IMR-90 (cell line): Measurements from ENCODE around the gene IL17B. TPM values are rescaled to one million over a fixed set of nuclear protein-coding genes. Genes with fewer than 3 reads are reported as not detected.
A peak's percentile ranks its signal among the peaks of the same experiment; 100 is the strongest.

Experiments
- ATAC-seq: fragments of 200-7000 bp; cut with Tn5 transposase; 2 replicates; pipeline ENCODE4 v1.9.1; 2020; ENCODE audit warnings: low read depth, mild to moderate bottlenecking, moderate library complexity
- BruUV-seq: library from RNA; stranded (reverse); fragments of 400-500 nt; replicated peaks from 2 replicates; lab custom pipeline; 2021; lab: Mats Ljungman, UMichigan
- CTCF ChIA-PET: fragments of 300-600 bp; formaldehyde crosslinking; extraction: SDS; loops from one replicate; lab custom pipeline; 2021; ENCODE audit warnings: antibody characterized with exemption; lab: Yijun Ruan, JAX
- POLR2A ChIA-PET: fragments of 300-600 bp; sonication (Branson Sonifier 250); formaldehyde crosslinking; loops from one replicate; lab custom pipeline; 2022; ENCODE audit warnings: antibody characterized with exemption; ENCODE audit not compliant: unreplicated experiment; lab: Charles Lee
- DNase-seq: peaks from one replicate; pipeline ENCODE4 v3.0.0; 2013
- H2AFZ ChIP-seq: replicated peaks from 2 replicates; pipeline ENCODE3; 2013; ENCODE audit warnings: low read length, mild to moderate bottlenecking; ENCODE audit not compliant: poor library complexity
- H2AK5ac ChIP-seq: 2 replicates; pipeline ENCODE4 v1.6.1; 2013; ENCODE audit warnings: low read depth, low read length, inconsistent platforms
- H2AK9ac ChIP-seq: replicated peaks from 2 replicates; pipeline ENCODE3; 2013; ENCODE audit warnings: mild to moderate bottlenecking, low read depth, low read length, moderate library complexity; ENCODE audit not compliant: poor library complexity
- H2BK120ac ChIP-seq: 2 replicates; pipeline ENCODE4 v1.6.1; 2013; ENCODE audit warnings: low read depth, low read length, inconsistent platforms
- H2BK15ac ChIP-seq: 3 replicates; pipeline ENCODE4 v1.6.1; 2013; ENCODE audit warnings: low read depth, low read length, inconsistent platforms
- H2BK20ac ChIP-seq: 2 replicates; pipeline ENCODE4 v1.6.1; 2013; ENCODE audit warnings: low read depth, mild to moderate bottlenecking, inconsistent platforms, low read length, moderate library complexity
- H2BK5ac ChIP-seq: 2 replicates; pipeline ENCODE4 v1.6.1; 2013; ENCODE audit warnings: mild to moderate bottlenecking, low read depth, low read length, inconsistent platforms; ENCODE audit not compliant: poor library complexity, severe bottlenecking
- H3K14ac ChIP-seq: replicated peaks from 2 replicates; pipeline ENCODE4 v1.6.1; 2013; ENCODE audit warnings: low read depth, low read length, inconsistent platforms
- H3K18ac ChIP-seq: 2 replicates; pipeline ENCODE4 v1.6.1; 2013; ENCODE audit warnings: low read depth, low read length, control low read depth
- H3K23ac ChIP-seq: 2 replicates; pipeline ENCODE4 v1.6.1; 2013; ENCODE audit warnings: low read depth, low read length, inconsistent platforms
- H3K27ac ChIP-seq: 2 replicates; pipeline ENCODE4 v1.5.1; 2013; ENCODE audit warnings: mild to moderate bottlenecking, control low read depth, low read length; ENCODE audit not compliant: insufficient read depth
- H3K27me3 ChIP-seq: 2 replicates; pipeline ENCODE4 v1.6.1; 2013; ENCODE audit warnings: low read length; ENCODE audit not compliant: control insufficient read depth, insufficient read depth
- H3K36me3 ChIP-seq: 2 replicates; pipeline ENCODE4 v1.6.1; 2013; ENCODE audit warnings: low read length, mixed read lengths; ENCODE audit not compliant: control insufficient read depth, insufficient read depth
- H3K4ac ChIP-seq: 2 replicates; pipeline ENCODE4 v1.6.1; 2013; ENCODE audit warnings: low read depth, low read length, inconsistent platforms
- H3K4me1 ChIP-seq: 2 replicates; pipeline ENCODE4 v1.6.1; 2013; ENCODE audit warnings: low read length, mixed read lengths; ENCODE audit not compliant: control insufficient read depth, insufficient read depth
- H3K4me2 ChIP-seq: 2 replicates; pipeline ENCODE4 v1.6.1; 2013; ENCODE audit warnings: low read depth, mild to moderate bottlenecking, control low read depth, low read length, moderate library complexity
- H3K4me3 ChIP-seq: 2 replicates; pipeline ENCODE4 v1.5.1; 2013; ENCODE audit warnings: low read depth, mild to moderate bottlenecking, control low read depth, low read length, moderate library complexity; ENCODE audit not compliant: insufficient read depth
- H3K56ac ChIP-seq: 2 replicates; pipeline ENCODE4 v1.6.1; 2013; ENCODE audit warnings: low read length, inconsistent platforms; ENCODE audit not compliant: insufficient read depth; ENCODE audit errors: extremely low read depth
- H3K79me1 ChIP-seq, 2 experiments: 2 replicates each; pipeline ENCODE4 v1.6.1; 2013; ENCODE audit warnings: low read length in 2 of 2, inconsistent platforms in 1 of 2, low read depth in 1 of 2
- H3K9ac ChIP-seq: 2 replicates; pipeline ENCODE4 v1.6.1; 2013; ENCODE audit warnings: low read depth, low read length, control low read depth
- H3K9me1 ChIP-seq: 2 replicates; pipeline ENCODE4 v1.6.1; 2013; ENCODE audit warnings: low read length, inconsistent platforms; ENCODE audit not compliant: insufficient read depth
- H3K9me3 ChIP-seq: 2 replicates; pipeline ENCODE4 v1.6.1; 2013; ENCODE audit warnings: low read length; ENCODE audit not compliant: control insufficient read depth, insufficient read depth
- H4K20me1 ChIP-seq: 2 replicates; pipeline ENCODE4 v1.6.1; 2013; ENCODE audit warnings: low read length, inconsistent platforms; ENCODE audit not compliant: insufficient read depth
- H4K5ac ChIP-seq: 2 replicates; pipeline ENCODE4 v1.6.1; 2013; ENCODE audit warnings: mild to moderate bottlenecking, low read depth, low read length, control low read depth
- H4K8ac ChIP-seq, 2 experiments: 2 replicates each; pipeline ENCODE4 v1.6.1; 2013; ENCODE audit warnings: low read depth in 2 of 2, low read length in 2 of 2, control low read depth in 1 of 2, inconsistent platforms in 1 of 2
- H4K91ac ChIP-seq: 2 replicates; pipeline ENCODE4 v1.6.1; 2013; ENCODE audit warnings: low read depth, low read length, inconsistent platforms; ENCODE audit not compliant: insufficient read depth
- BHLHE40 ChIP-seq: fragments of 150-350 bp; IDR thresholded peaks from 2 replicates; pipeline ENCODE4 v1.6.1; 2016; ENCODE audit warnings: mild to moderate bottlenecking, low read depth, low read length
- CEBPB ChIP-seq: IDR thresholded peaks from 2 replicates; pipeline ENCODE4 v1.6.1; 2012; ENCODE audit warnings: low read depth, low read length, improper control_type of control experiment
- CHD1 ChIP-seq: IDR thresholded peaks from 2 replicates; pipeline ENCODE4 v1.6.1; 2012; ENCODE audit warnings: low read depth, low read length, improper control_type of control experiment
- CTCF ChIP-seq: conservative IDR thresholded peaks from 2 replicates; pipeline ENCODE4 v1.5.1; 2012; ENCODE audit warnings: mild to moderate bottlenecking, low read depth, low read length, improper control_type of control experiment
- ELK1 ChIP-seq: fragments of 150-350 bp; IDR thresholded peaks from 2 replicates; pipeline ENCODE4 v1.6.1; 2016; ENCODE audit warnings: low read depth, mild to moderate bottlenecking, low read length, moderate library complexity, borderline replicate concordance
- FOS ChIP-seq: fragments of 150-350 bp; IDR thresholded peaks from 2 replicates; pipeline ENCODE4 v1.6.1; 2016; ENCODE audit warnings: low read depth, low read length
- MAFK ChIP-seq: IDR thresholded peaks from 2 replicates; pipeline ENCODE4 v1.6.1; 2012; ENCODE audit warnings: low read depth, low read length, improper control_type of control experiment
- MAZ ChIP-seq: IDR thresholded peaks from 2 replicates; pipeline ENCODE4 v1.6.1; 2012; ENCODE audit warnings: low read depth, mild to moderate bottlenecking, low read length, improper control_type of control experiment, moderate library complexity, borderline replicate concordance
- MXI1 ChIP-seq: IDR thresholded peaks from 2 replicates; pipeline ENCODE4 v1.6.1; 2012; ENCODE audit warnings: low read depth, mild to moderate bottlenecking, low read length, moderate library complexity, borderline replicate concordance
- NFE2L2 ChIP-seq: fragments of 150-350 bp; IDR thresholded peaks from 2 replicates; pipeline ENCODE4 v1.6.1; 2016; ENCODE audit warnings: low read depth, mild to moderate bottlenecking, low read length
- POLR2A ChIP-seq: IDR thresholded peaks from 2 replicates; pipeline ENCODE4 v1.6.1; 2012; ENCODE audit warnings: mild to moderate bottlenecking, low read depth, low read length
- RAD21 ChIP-seq: IDR thresholded peaks from 2 replicates; pipeline ENCODE4 v1.6.1; 2012; ENCODE audit warnings: low read length, improper control_type of control experiment
- RCOR1 ChIP-seq: IDR thresholded peaks from 2 replicates; pipeline ENCODE4 v1.6.1; 2012; ENCODE audit warnings: mild to moderate bottlenecking, low read length, improper control_type of control experiment; ENCODE audit not compliant: insufficient replicate concordance
- RFX5 ChIP-seq: IDR thresholded peaks from 2 replicates; pipeline ENCODE4 v1.8.0; 2012; ENCODE audit warnings: low read depth, mild to moderate bottlenecking, low read length, moderate library complexity
- SMC3 ChIP-seq: fragments of 150-350 bp; IDR thresholded peaks from 2 replicates; pipeline ENCODE4 v1.6.1; 2016; ENCODE audit warnings: low read depth, mild to moderate bottlenecking, antibody characterized with exemption, low read length, moderate library complexity
- USF2 ChIP-seq: fragments of 150-350 bp; IDR thresholded peaks from 2 replicates; pipeline ENCODE4 v1.6.1; 2017; ENCODE audit warnings: mild to moderate bottlenecking, antibody characterized with exemption, low read length, low read depth
- WGBS, 2 experiments: methylation state at CpG; one replicate each; pipeline versions ENCODE4 v1.1.5 to v1.1.7; 2013; ENCODE audit warnings: missing lambda C conversion rate in 2 of 2; ENCODE audit not compliant: insufficient read length in 1 of 2; ENCODE audit errors: extremely low coverage in 2 of 2; 5-methylcytosine and 5-hydroxymethylcytosine counted together
- dilution Hi-C: fragments of 300-500 bp; cut with HindIII; formaldehyde crosslinking; loops from one replicate; pipeline ENCODE4 v1.14.3; 2018; ENCODE audit warnings: low sequenced_read_pairs; ENCODE audit not compliant: unreplicated experiment
- in situ Hi-C: fragments of 300-500 bp; cut with MboI; formaldehyde crosslinking; loops from 3 replicates; pipeline ENCODE4 v1.14.3; 2019; ENCODE audit warnings: low sequenced_read_pairs, inconsistent platforms, mixed read lengths
- intact Hi-C: fragments of 100-400 bp; cut with micrococcal nuclease; formaldehyde crosslinking; loops from 2 replicates; pipeline ENCODE4 v1.10.0; 2022
- polyA plus RNA-seq, 3 experiments: library from polyadenylated mRNA; depleted of rRNA; stranded (reverse); fragments of >200 nt; gene quantifications; 2 replicates each; pipeline ENCODE4 v1.2.3, GENCODE V29; 2012; ENCODE audit warnings: low replicate concordance in 1 of 3
- total RNA-seq: library from RNA; depleted of rRNA; stranded (reverse); fragments of >200 nt; gene quantifications from 2 replicates; pipeline ENCODE4 v1.2.3, GENCODE V29; 2012

The IL17B gene
- total and polyA plus RNA-seq, 2 of the 4 experiments (the other 2 are of a cell fraction), result 0.31 TPM; not detected in 1

- H3K14ac ChIP-seq, result no peak overlapping the region
- peaks cover 74% of the 10 kb centered on the region for H3K36me3 ChIP-seq
- H2BK15ac ChIP-seq, result no peak overlapping the region
- DNase-seq (no peak), ATAC-seq (no peak)
- no peak overlapping the region for H3K9ac ChIP-seq
- H3K4me2 ChIP-seq, result no peak overlapping the region
- no peak overlapping the region for H3K23ac ChIP-seq
- peaks cover 28% of the 10 kb centered on the region for H3K4me1 ChIP-seq
- H3K4ac ChIP-seq, result no peak overlapping the region
- no peaks in the 10 kb centered on the region for H3K9me3 ChIP-seq
- no peak overlapping the region for H3K18ac ChIP-seq
- H2AFZ ChIP-seq, result no peak overlapping the region
- CTCF ChIA-PET, result interaction anchor here (1.1 kb wide), 1 partner anchor 46 kb away, joined by 3 read pairs; no protein-coding TSS in a partner anchor
- H3K9me1 ChIP-seq, result peaks cover 22% of the 10 kb centered on the region
- no peak overlapping the region for H3K56ac ChIP-seq
- in situ Hi-C loops (no loop called here), dilution Hi-C loops (no loop called here), intact Hi-C loops (no loop called here)
- H3K27ac ChIP-seq, result peak overlapping the region; percentile 8; the same call in 1 of the 2 replicates
- no peak overlapping the region for H3K4me3 ChIP-seq
- no peak overlapping the region for H2BK20ac ChIP-seq
- H2BK120ac ChIP-seq, result no peak overlapping the region
- H4K5ac ChIP-seq, result no peak overlapping the region
- WGBS, 2 experiments, result 86% methylated on average over 4 of the region's 5 CpGs; no CpG with 5 or more reads in 1 of the 2 experiments
- POLR2A ChIA-PET, result no interaction called here
- peaks cover 43% of the 10 kb centered on the region for H4K20me1 ChIP-seq
- no peak overlapping the region for H2BK5ac ChIP-seq
- no TSS peak for BruUV-seq
- no peaks in the 10 kb centered on the region for H3K27me3 ChIP-seq
- H4K8ac ChIP-seq, result no peak overlapping the region
- no peak overlapping the region for H4K91ac ChIP-seq
- no peak overlapping the region for H2AK9ac ChIP-seq
- no peak overlapping the region for H2AK5ac ChIP-seq
- H3K79me1 ChIP-seq, result peaks cover 24 to 59% of the 10 kb centered on the region in 2 experiments
- TF ChIP-seq USF2, result no peak
- no peak for TF ChIP-seq ELK1
- TF ChIP-seq MAZ, result no peak
- no peak for TF ChIP-seq SMC3
- no peak for TF ChIP-seq FOS
- no peak for TF ChIP-seq NFE2L2
- no peak for TF ChIP-seq RCOR1
- no peak for TF ChIP-seq RFX5
- TF ChIP-seq MXI1, result no peak
- TF ChIP-seq POLR2A, result no peak
- no peak for TF ChIP-seq CTCF
- TF ChIP-seq CHD1, result no peak
- TF ChIP-seq CEBPB, result no peak
- TF ChIP-seq BHLHE40, result no peak
- TF ChIP-seq RAD21, result no peak
- TF ChIP-seq MAFK, result no peak
These were observed 48.9 kb upstream of the IL17B start for GRCh38 chr5:149428032-149428431.
